HG02623 (cell line): ENCODE results near the gene ALDH1L1.

Experiments used
- ATAC-seq: cut with Tn5 transposase; IDR thresholded peaks from one replicate; pipeline ENCODE4 v1.9.1; 2021; ENCODE audit warnings: moderate library complexity; ENCODE audit not compliant: unreplicated experiment

Gene ALDH1L1

DNA sequence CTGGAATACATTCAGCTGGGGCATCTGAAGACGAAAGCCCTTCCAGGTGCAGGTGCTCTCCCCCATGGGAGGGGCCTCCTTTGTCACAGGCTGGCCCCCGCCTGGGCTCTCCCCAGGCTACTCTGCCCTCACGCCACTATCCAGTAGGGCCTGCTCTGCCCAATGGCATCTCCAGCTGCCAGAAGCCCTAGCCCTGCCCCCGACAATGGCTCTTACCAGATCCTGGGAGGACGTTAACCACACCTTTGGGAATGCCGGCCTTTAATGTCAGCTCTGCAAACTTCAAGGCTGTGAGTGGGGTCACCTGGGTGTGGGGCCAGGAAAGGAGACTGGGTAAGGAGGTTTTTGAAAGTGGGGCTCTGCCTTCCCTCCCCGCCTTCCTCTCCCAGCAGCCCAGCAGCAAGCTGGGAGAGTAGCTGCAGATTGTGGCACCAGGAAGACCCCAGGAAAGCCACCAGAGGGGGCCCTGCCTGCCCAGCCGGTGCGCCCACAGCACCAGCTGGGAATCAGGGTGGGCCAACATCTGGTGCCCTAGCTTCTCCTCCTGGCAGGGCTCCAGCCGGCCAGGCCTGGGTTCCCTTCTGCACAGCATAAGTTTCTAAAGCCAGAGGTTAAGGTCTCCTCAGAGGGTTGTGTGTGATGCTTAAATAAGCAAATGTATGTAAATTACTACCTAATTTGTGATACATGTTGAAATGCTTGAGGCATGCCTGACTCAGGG is 56.1 kb downstream of the ALDH1L1 start:
- ATAC-seq: no peak

DNA sequence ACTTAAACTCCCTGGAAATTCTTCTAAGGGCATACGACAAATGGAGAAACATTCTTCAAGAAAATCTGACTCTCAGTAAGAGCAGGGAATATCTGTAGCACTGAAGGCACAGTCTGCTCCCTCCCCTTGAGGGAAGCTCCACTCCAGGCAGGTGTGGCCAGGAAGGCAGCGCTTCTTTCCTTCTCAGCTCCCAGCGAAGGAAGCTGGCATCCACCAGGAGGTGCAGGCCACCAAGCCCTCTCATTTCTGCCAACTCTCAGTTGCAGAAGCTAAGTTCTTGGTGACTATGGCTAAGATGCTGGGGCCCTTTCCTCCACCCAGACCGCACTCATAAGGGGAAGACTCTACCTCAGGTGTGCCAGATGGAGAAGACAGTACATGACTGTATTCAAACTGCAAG is 58.8 kb downstream of the ALDH1L1 start:
- ATAC-seq: no peak

DNA sequence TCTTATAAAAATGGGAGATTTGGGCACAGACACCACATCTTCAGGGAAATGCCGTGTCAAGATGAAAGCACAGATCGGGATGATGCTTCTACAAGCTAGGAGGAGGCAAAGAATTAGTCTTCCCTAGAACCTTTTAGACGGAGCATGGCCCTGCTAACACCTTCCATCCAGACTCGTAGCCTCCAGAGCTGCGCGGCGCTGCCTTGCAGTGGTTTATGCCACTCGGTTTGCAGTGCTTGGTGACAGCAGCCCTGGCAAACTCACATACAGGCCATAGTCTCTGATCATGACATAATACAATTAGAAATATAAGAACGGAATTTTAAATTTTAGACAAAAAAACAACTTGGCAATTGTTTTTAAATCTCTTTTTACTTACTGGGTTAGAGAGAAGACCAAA is 59.3 kb downstream of the ALDH1L1 start:
- no peak for ATAC-seq

DNA sequence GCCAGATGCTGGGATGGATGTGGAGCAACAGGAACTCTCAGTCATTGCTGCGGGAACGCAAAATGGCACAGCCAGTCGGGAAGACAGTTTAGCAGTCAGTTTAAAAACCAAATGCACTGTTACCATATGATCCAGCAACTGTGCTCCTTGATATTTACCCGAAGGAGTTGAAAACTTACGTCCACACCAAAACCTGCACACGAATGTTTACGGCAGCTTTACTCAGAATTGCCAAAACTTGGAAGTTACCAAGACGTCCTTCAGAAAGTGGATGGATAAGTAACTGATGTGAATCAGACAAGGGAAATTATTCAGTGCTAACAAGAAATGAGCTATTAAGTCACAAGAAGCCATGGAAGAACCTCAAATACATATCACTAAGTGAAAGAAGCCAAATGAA is 60.4 kb downstream of the ALDH1L1 start:
- ATAC-seq: no peak

DNA sequence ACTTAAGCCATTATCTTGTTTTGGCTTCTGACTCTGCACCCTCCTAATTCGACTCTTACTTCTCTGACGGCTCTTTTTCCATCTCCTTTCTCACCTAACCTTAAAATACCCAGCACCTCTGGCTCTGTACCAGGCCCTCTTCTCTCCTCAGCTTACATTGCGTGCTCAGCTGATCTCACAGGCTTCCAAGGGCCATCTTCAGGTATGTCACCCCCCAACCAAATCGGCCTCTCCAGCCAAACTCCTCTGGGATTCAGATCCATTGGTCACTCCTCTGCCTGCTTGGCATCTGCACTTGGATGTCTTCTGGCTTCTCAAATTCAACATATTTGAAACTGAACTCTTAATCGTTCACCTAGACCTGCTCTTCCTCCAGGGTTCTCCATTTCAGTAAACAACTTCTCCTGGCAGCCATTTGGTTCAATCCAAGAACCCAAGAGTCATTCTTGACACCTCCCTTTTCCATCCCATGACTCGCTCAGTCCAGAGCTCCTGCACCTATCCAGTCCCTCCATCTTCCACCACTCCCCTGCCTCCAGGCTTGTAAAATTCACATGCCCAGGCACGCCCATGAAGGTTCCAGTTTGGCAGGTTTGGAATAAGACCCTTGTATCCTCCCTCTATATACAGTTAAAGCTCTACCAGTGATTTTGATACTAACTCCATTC is 61.2 kb downstream of the ALDH1L1 start:
- no peak for ATAC-seq

DNA sequence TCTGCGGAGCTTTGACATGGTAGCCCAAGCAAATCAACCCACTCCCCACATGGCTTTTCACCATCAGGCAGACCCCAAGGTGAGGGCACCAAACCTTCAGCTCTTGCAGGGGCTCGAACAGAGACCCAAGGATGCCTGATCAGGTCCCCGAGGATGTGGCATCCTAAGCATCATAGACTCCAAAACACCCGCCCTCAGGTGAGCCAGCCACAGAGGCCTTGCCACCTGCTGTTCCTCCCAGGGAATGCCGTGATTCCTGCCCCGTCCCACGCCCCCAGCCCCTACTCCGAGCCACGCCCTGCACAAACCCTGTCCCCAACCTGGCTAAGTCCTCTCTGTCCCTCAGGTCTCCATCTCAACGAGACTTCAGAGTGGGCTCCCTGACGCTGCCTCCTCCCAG is 61.8 kb downstream of the ALDH1L1 start:
- ATAC-seq: no peak

DNA sequence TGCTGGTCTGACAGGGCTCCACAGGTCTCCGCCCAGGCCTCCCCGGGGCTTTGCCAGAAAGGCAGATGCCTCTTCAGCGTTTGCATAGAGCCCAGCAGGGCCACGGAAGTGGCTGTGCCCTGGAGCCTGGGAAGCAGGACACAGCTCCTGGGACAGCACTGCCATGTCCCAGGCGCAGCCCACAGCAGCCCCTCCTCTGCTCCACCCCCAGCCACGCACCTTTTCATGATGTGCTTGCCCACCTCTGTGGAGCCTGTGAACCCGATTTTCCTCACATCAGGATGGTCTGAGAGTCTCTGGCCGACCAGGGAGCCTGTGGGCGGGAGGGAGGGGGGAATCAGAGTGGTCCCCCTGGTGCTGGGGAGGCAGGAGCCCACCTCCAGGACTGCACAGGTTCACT is 62.6 kb downstream of the ALDH1L1 start:
- ATAC-seq: no peak

DNA sequence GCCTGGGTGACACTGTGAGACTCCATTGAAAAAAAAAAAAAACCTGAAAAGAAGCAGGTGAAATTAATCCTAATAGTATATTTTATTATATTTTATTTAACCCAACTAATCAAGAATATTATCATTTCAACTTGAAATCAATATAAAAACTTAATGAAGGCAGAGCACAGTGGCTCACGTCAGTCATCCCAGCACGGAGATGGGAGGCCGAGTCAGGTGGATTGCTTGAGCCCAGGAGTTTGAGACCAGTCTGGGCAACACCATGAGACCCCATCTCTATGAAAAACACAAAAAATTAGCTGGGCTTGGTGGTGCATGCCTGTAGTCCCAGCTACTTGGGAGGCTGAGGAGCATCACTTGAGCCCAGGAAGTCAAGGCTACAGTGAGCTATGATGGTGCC is 63.2 kb downstream of the ALDH1L1 start:
- no peak for ATAC-seq

DNA sequence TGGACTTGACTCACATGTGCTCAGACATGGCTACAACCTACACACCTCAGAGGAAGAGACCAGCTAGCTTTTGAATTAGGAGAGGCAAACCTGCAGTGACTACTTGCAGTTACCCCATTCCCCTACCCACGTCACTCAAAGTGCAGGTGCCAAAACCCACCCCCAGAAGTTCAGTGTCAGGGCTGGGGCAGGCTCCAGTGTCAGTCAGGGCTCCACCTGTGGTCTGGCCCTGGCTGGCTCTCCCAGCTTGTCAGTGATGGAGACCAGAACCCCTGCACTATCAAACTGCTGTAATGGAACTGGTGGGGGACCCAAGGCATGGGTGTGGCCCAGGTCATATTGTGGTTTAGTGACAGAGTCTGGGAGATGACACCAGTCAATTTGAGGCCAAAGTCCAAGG is 63.9 kb downstream of the ALDH1L1 start:
- no peak for ATAC-seq

DNA sequence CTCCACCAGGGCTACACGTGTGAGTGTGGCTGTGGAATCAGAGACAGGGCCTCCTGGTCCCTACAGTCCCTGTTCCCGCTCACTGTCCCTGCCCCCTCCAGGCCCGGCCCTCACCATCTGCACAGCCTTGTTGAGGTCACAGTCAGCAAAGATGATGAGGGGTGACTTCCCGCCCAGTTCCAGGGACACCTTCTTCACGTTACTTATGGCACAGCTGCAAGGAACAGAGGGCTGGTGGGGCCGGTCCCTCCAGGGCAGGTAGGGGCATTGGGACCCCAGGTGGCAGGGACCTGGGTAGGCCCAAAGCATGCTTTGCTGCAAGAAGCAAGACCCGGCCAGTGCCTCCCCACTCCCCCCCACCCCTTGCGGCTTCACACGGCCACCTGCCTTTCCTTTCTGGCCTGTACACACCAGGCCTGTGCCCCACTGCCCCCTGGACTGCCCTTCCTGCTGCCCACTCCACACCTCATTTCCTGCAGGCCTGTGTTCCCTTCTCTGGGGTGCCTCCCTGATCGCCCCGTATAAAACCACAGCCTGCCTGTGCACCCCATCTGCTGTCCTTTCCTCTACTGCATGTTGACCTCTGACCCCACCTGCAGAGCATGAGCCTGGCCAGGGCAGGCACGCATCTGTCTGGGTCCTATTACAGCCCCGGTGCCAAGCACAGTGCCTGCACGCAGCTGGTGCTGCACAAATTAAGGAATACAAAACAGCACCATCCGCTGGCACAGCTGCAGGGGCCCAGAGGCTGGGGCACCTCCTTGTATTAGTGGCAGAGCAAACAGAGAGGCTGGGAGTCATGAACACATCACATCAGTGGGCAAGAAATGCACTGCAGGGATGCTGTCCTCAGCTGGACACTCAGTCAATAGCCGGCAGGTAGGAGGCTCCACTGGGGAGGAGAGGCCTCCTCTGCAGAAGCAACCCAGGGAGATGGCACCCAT is 65.7 kb downstream of the ALDH1L1 start:
- no peak for ATAC-seq

DNA sequence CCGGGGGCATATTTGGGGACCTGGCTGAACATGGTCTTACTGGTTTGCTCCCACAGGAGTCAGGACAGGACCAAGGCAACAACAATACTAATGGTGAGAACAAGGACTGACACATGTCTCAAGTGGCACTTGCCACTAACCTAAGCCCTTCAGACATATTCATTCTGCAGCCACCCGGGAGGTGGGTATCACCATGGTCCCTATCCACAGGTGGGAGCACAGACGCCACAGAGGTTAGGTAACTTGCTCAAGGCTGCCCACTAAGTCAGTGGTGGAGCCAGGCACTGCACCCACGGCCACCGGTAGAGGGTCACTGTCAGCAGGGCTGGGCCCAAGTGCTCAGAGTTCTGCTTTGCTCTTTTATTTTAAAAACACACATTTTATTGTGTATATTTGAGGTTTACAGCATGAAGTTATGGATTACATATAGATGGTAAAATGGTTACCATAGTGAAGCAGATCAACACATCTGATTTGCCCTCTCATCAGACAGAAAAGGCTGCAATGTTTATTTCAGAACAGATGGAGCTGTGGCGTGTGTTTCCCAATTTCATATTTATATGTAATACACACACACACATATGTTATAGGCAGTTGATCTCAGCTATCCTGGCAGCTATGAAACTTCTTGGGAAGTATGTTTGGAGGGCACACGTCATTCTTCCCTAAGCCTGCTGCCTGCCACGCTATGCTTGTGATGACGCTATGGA is 66.5 kb downstream of the ALDH1L1 start:
- ATAC-seq: no peak

DNA sequence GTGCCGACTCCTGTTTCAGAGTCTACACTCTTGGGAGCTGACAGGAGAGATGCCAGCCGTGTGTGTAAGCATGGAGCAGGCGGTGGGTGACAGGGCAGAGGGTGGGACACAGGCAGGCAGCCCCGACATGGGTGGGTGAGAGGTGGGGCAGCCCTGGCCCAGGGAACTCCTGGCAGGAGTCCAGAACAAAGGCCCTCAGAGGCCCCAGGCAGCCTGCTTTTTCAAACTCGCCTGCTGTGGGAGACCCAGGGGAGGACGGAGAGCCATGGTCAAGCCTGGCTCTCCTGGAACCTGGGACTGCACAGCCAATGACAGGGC is 67.2 kb downstream of the ALDH1L1 start:
- ATAC-seq: no peak

DNA sequence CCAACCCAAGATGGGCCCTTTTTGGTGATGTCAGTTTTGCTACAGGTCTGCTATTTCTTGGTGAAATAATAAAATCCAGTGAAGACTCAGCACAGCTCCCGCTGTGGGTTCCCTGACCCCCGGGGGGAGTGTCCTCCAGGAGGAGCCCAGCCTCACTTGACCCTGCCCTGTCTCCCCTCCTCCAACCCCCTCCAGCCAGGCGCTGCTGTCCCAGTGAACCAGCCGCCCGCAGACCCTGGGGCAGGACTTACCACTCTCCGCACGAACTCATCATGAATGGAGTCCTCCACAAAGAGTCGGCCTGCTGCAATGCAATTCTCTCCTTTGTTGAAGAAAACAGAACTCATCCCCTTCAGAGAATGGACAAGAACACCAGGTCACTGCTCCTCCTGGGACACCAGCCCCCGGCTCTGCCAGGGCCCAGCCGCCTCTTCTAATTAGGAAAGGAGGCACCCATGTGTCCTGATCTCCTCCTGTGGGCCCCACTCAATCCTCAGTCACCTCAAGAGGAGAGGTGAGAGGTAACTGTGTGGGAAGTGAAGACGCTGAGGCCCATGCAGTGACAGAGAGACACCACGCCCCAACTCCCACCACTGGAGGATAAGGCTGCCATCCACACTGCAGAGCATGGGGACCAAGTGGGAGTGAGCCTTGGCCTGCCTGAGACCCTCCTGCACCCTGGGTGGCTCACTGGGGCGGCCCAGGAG is 67.7 kb downstream of the ALDH1L1 start:
- no peak for ATAC-seq

DNA sequence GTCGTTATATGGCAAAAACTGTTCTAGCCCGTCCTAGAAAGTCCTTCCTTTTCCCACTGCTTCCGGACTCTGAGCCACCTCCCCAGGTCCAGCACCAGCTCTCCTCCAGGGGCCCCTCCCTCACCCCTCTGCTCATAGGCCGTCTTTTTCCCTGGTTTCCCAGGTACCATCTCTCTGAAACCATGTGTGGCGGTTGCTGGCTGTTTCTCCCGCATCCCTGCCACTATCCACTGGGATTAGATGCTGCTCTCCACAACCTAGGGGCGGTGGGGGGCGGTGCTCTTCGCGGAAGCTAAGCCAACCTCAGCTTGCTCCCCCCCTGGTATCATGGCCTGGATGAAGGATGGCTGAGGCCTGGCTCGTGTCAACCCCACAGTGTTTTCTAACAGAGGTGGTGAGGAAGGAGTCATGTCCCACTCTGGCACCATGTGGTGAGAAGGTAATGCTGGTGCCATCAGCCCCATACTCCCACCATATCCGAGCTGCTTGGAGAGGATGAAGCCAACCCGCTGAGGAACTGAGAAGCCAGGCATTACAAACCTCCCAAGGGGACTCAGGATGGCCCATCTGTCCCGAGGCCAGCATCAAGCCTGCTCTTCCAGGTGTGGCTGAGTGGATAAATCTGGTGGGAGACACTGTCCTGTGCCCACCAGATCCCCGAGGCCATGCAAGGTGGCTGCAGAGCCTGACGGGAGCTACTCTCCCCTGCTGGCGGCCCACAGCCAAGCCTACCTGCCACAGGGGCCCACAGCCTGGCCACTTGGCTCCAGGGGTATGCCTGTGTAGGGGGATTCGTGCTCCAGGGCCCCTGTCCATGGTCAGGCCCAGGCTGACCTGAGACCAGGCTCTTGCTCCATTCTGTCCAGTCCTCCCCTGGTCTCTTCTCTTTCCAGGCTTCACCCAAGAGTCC is 68.6 kb downstream of the ALDH1L1 start:
- no peak for ATAC-seq

DNA sequence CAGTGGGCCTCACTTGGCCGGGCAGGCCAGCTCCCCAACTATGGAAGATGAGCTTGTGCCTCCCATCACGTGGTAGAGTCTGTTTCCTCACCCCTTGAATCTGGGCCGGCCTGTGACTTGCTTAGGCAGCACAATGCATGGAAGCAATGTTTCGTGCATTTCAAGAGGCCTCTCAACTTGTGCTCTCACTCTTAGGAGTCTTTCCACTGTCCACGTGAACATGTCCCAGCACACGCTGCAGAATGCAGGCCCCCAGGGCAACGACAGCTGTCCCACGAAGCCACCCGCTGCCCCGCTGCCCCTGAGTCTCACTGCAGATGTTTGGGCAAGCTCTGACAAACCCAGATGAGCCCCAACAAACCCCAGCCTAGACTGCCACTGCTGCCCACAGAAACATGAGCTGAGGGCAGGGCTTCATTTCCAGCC is 69.2 kb downstream of the ALDH1L1 start:
- ATAC-seq: no peak

DNA sequence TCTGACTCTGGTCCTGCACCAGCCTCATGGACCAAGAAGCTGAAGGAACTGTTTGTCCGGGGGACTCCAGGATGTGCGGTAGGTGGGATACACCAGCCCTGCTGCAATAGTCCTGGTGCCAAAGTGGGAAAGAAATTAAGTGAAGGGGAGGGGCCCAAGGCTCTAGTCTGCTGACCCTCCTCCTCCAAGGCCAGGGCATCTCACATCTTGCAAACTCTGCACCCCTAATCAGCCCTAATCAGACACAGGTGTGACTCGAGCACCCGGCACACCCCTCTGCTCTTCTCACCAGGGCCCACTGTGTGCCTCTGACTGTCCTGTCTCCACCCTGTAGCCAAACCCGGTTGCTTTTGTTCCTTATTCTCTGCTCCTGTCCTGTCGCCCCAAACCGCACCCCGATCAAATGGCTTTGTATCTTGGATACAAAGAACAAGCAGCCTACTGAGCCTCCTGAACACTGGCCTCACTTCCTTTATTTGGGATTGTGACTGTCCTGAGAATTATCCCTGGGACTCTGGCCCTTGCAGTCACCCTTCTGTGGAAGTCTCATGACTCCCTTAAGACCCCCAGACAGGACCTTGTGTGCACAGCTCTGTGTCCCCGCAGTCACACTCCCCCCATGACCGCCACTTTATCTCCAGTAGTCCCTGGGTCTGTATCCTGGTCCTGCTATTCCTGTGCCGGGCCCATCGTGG is 69.8 kb downstream of the ALDH1L1 start:
- ATAC-seq: no peak

DNA sequence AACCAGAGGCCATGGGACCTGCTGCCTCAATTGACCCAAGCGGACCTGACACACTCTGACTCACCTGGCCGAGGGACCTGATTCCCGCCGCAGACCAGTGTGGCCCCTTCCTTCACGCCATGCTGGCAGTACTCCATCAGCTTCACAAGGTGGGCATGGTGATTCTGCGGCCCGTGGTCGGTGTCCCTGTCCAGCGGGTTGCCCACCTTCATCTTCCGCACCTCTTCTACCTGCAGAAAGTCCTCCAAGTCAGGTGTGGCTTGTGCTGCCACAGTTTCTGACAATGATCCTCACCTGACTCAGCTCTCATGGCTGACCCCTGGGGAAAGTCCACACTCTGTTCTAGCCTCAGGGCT is 70.5 kb downstream of the ALDH1L1 start:
- no peak for ATAC-seq

DNA sequence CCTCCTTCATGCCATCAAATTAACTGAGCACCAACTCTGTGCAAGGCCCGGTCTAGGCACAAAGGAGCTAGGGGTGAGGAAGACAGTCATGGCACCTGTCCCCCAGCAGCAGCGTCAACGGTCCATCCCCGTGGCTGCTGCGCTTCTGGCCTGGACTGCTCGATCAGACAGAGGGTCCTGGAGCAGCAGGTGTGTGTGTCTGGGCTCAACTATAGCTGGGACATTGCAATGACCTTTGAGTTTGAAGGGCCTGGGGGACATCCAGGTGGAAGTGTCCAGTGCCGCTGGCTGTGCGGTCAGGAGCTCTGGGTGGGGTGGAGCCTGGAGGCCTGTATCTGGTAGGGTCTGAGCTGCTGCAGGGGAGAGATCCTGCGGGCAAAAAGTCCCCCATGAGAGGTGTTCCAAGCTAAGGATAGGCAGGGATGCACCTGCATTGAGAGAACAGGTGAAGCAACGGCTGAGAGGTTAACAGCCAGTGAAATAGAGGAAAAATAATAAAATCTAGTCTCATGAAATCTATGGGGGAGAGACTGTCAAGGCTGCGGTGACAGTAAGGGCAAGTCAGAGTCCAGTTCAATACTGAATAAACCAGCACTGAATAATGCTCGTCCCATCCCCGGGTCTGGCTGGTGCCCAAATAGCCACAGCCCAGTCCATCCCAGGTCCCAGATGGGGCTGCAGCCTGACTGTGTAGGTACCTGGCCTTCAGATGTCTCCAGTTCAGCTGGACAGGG is 71.1 kb downstream of the ALDH1L1 start:
- ATAC-seq: no peak
